GM06990 (cell line): ENCODE data around the gene RAPGEF4.

ENCODE experiments used
- DNase-seq: peaks from one replicate; pipeline ENCODE4 v3.0.0-alpha.2; 2011; ENCODE audit not compliant: insufficient read length; ENCODE audit errors: extremely low read depth
- H3K27me3 ChIP-seq: replicated peaks from 2 replicates; pipeline ENCODE4 v1.6.0; 2011; ENCODE audit warnings: low read length; ENCODE audit not compliant: control insufficient read depth, insufficient read depth
- H3K36me3 ChIP-seq: 2 replicates; pipeline ENCODE4 v1.5.1; 2011; ENCODE audit warnings: low read length; ENCODE audit not compliant: control insufficient read depth, insufficient read depth
- H3K4me3 ChIP-seq: replicated peaks from 2 replicates; pipeline ENCODE4 v1.5.1; 2011; ENCODE audit warnings: low read depth, mild to moderate bottlenecking, control low read depth, low read length
- CTCF ChIP-seq: IDR thresholded peaks from 2 replicates; pipeline ENCODE4 v1.5.1; 2011; ENCODE audit warnings: low read length, control low read depth, mild to moderate bottlenecking, inconsistent platforms; ENCODE audit not compliant: insufficient read depth, poor library complexity, severe bottlenecking

Gene RAPGEF4

GRCh38 chr2:173049831-173050230, 314.2 kb downstream of the RAPGEF4 start:
- no peak for DNase-seq
- H3K27me3 ChIP-seq = no peaks in the 10 kb centered on the region
- H3K36me3 ChIP-seq = no peaks in the 10 kb centered on the region
- no peak overlapping the region for H3K4me3 ChIP-seq
- no peak for TF ChIP-seq CTCF

- Histone ChIP-seq H3K36me3 (no peaks in the 10 kb centered on the region), H3K4me3 (no peak overlapping the region), H3K27me3 (no peaks in the 10 kb centered on the region)
- DNase-seq = no peak
- no peak for TF ChIP-seq CTCF
These were observed 315.0 kb downstream of the RAPGEF4 start for GRCh38 chr2:173050684-173051083.

- Histone ChIP-seq H3K27me3 (no peaks in the 10 kb centered on the region), H3K4me3 (no peak overlapping the region), H3K36me3 (no peaks in the 10 kb centered on the region)
- DNase-seq = no peak
- TF ChIP-seq CTCF = no peak
These were observed 316.0 kb downstream of the RAPGEF4 start for GRCh38 chr2:173051463-173052215.

- no peak for DNase-seq
- Histone ChIP-seq H3K27me3 (no peaks in the 10 kb centered on the region), H3K36me3 (no peaks in the 10 kb centered on the region), H3K4me3 (no peak overlapping the region)
- TF ChIP-seq CTCF = no peak
These were observed 317.5 kb downstream of the RAPGEF4 start for GRCh38 chr2:173053043-173053699.

- H3K4me3 ChIP-seq = no peak overlapping the region
- no peak for DNase-seq
These were observed 318.8 kb downstream of the RAPGEF4 start for GRCh38 chr2:173054466-173054865.

More at GRCh38 chr2:173054466-173054865, 318.8 kb downstream of the RAPGEF4 start:
- no peak for TF ChIP-seq CTCF
- Histone ChIP-seq H3K27me3 (no peaks in the 10 kb centered on the region), H3K36me3 (no peaks in the 10 kb centered on the region)
